ENCODE results near the gene DR1. TPM values are rescaled to one million over a fixed set of nuclear protein-coding genes. Genes with fewer than 3 reads are reported as not detected.
A peak's percentile ranks its signal among the peaks of the same experiment; 100 is the strongest.
"Not testable (repeated sequence)": the region's sequence is repeated elsewhere in the genome, so short reads cannot be mapped to it uniquely, and the experiment has no call there.

DR1 gene
- total RNA-seq, 1 donor from 2014 or later: 47.1 TPM

DNA sequence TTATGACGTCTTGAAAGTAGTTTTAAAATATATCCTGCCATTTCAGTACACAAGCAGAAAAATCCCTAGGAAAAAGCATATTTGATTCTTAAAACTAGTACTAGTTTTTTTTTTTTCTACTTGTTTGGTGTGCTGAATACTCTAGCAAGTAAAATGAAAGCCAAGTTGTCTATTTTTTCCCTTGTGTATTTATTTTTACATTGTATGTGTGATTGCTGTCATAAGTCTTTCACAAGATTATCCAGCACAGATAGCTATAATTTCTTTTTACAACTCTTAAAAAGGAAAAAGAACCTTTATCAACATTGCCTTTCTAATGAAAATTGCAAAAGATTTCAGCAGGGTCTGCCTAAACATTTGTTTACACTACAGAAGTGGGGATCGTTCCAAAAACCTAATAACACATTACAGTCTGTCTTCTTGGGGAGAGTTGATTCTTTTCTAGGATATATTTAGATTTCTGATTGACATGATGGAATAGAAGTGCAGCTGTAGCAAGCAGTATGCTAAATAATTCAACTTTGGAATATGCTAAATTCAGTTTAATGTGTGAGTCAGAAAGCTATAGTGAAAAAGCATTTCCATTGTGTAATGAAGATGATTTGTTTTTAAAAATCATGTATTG lies 2.5 kb downstream of the DR1 start:
- Histone ChIP-seq H3K27me3 (no peaks in the 10 kb centered on the region), H3K27ac (peak overlapping the region; percentile 99), H3K4me3 (peak overlapping the region; percentile 84), H3K4me1 (peaks cover 33% of the 10 kb centered on the region), H3K36me3 (peaks cover 3% of the 10 kb centered on the region), H3K9me3 (no peaks in the 10 kb centered on the region)
- DNase-seq (no peak), ATAC-seq (no peak)
- intact Hi-C loops (cut with DNase I): no loop called here
- no peak for TF ChIP-seq CTCF (IDR thresholded peaks at IDR 0.05)

- Histone ChIP-seq H3K9me3 (no peaks in the 10 kb centered on the region), H3K4me3 (peak overlapping the region; percentile 84), H3K4me1 (peaks cover 40% of the 10 kb centered on the region), H3K36me3 (peaks cover 16% of the 10 kb centered on the region), H3K27ac (no peak overlapping the region), H3K27me3 (no peaks in the 10 kb centered on the region)
- intact Hi-C loops (cut with DNase I): no loop called here
- no peak for TF ChIP-seq CTCF (IDR thresholded peaks at IDR 0.05)
- no peak for ATAC-seq
- no peak for DNase-seq
Measured at GRCh38 chr1:93349231-93350135, 3.8 kb downstream of the DR1 start.

DNA sequence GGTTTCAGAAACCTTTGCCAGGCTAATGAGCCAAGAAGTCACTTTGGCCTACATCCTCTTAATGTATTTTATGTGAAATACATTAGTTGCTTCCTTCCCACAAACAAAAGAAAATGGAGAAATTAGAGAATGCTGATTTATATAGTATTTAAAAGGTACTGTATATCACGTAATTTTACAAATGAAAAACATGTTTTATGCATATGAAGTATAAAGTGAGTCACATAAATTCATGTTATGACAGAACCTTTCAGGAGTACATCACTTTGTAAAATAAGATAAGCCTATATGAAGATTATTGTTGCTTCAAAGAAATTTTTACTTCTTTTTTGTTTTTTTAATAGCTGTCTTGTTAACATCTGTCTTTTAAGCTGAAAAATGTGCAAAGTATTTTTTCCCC lies 4.6 kb downstream of the DR1 start:
- no peaks in the 10 kb centered on the region for H3K27me3 ChIP-seq
- peak overlapping the region; percentile 84 for H3K4me3 ChIP-seq
- no peak overlapping the region for H3K27ac ChIP-seq
- H3K9me3 ChIP-seq: no peaks in the 10 kb centered on the region
- no peak for ATAC-seq
- TF ChIP-seq CTCF (IDR thresholded peaks at IDR 0.05): no peak
- intact Hi-C loops (cut with DNase I): no loop called here
- peaks cover 40% of the 10 kb centered on the region for H3K4me1 ChIP-seq
- peaks cover 24% of the 10 kb centered on the region for H3K36me3 ChIP-seq
- no peak for DNase-seq

- DNase-seq: no peak
- H3K4me3 ChIP-seq: no peak overlapping the region
- no peak for TF ChIP-seq CTCF (IDR thresholded peaks at IDR 0.05)
- ATAC-seq: no peak
- H3K9me3 ChIP-seq: no peaks in the 10 kb centered on the region
- peaks cover 40% of the 10 kb centered on the region for H3K4me1 ChIP-seq
- H3K36me3 ChIP-seq: peaks cover 30% of the 10 kb centered on the region
- no peak overlapping the region for H3K27ac ChIP-seq
- H3K27me3 ChIP-seq: no peaks in the 10 kb centered on the region
- intact Hi-C loops (cut with DNase I): no loop called here
Measured at GRCh38 chr1:93350875-93351274, 5.2 kb downstream of the DR1 start.

DNA sequence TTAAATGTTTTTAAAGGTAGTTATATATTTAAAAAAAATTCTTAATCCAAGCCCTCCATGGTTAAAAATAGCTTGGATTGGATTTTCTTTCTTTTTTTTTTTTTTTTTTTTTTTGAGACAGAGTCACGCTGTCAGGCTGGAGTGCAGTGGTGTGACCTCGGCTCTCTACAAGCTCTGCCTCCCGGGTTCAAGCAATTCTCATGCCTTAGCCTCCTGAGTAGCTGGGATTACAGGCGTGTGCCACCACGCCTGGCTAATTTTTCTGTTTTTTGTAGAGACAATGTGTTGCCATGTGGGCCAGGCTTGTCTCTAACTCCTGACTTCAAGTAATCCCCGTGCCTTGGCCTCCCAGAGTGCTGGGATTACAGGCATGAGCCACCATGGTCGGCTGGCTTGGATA lies 5.6 kb downstream of the DR1 start:
- H3K9me3 ChIP-seq; H3K27me3 ChIP-seq; H3K4me3 ChIP-seq; H3K27ac ChIP-seq; DNase-seq; intact Hi-C loops (cut with DNase I); ATAC-seq: not testable (repeated sequence)
- peaks cover 35% of the 10 kb centered on the region for H3K36me3 ChIP-seq
- peaks cover 40% of the 10 kb centered on the region for H3K4me1 ChIP-seq

- H3K4me1 ChIP-seq: peaks cover 40% of the 10 kb centered on the region
- no peaks in the 10 kb centered on the region for H3K27me3 ChIP-seq
- DNase-seq: no peak
- no peaks in the 10 kb centered on the region for H3K9me3 ChIP-seq
- H3K36me3 ChIP-seq: peaks cover 45% of the 10 kb centered on the region
- no peak overlapping the region for H3K4me3 ChIP-seq
- H3K27ac ChIP-seq: no peak overlapping the region
- intact Hi-C loops (cut with DNase I): no loop called here
- TF ChIP-seq CTCF (IDR thresholded peaks at IDR 0.05): no peak
- ATAC-seq: no peak
Measured at GRCh38 chr1:93352376-93352775, 6.7 kb downstream of the DR1 start.
